Activated CD4-positive, alpha-beta T cell treated with anti-CD3 and anti-CD28 coated beads for 36 hours (primary cell): ENCODE results near the gene IQGAP3. TPM values are rescaled to one million over a fixed set of nuclear protein-coding genes. Genes with fewer than 3 reads are reported as not detected.
A peak's percentile ranks its signal among the peaks of the same experiment; 100 is the strongest.

Experiments
- ATAC-seq: fragments of 200-7000 bp; cut with Tn5 transposase; one replicate; pipeline ENCODE4 v1.10.0; 2021; ENCODE audit warnings: mild to moderate bottlenecking, moderate library complexity
- CTCF ChIA-PET: fragments of 350-600 bp; sonication (Branson Sonifier 250); formaldehyde crosslinking; loops from one replicate; lab custom pipeline; 2021; ENCODE audit warnings: antibody characterized with exemption; lab: Charles Lee
- POLR2A ChIA-PET: fragments of 350-600 bp; sonication (Branson Sonifier 250); formaldehyde crosslinking; loops from one replicate; lab custom pipeline; 2021; ENCODE audit warnings: antibody characterized with exemption, inconsistent platforms; lab: Charles Lee
- DNase-seq: peaks from one replicate; pipeline ENCODE4 v3.0.0-alpha.2; 2020
- H3K27ac Mint-ChIP-seq: one replicate; pipeline ENCODE4 v1.8.0; 2021; ENCODE audit warnings: mixed read lengths
- H3K27me3 Mint-ChIP-seq: one replicate; pipeline ENCODE4 v1.8.0; 2021; ENCODE audit warnings: mixed read lengths
- H3K36me3 Mint-ChIP-seq: one replicate; pipeline ENCODE4 v1.8.0; 2021; ENCODE audit warnings: low read depth, mixed read lengths
- H3K4me1 Mint-ChIP-seq: one replicate; pipeline ENCODE4 v1.8.0; 2021; ENCODE audit warnings: mixed read lengths
- H3K4me3 Mint-ChIP-seq: one replicate; pipeline ENCODE4 v1.8.0; 2021; ENCODE audit warnings: mild to moderate bottlenecking, moderate library complexity, mixed read lengths
- H3K9me3 Mint-ChIP-seq: one replicate; pipeline ENCODE4 v1.8.0; 2021; ENCODE audit warnings: low read depth, mixed read lengths
- intact Hi-C, 2 experiments: fragments of 100-400 bp; cut with DNase I in 1 of 2; cut with micrococcal nuclease in 1 of 2; formaldehyde crosslinking; loops; one replicate each; pipeline versions ENCODE4 v1.14.2 to v1.15.1; 2022 to 2024; cut with DNase I, micrococcal nuclease
- total RNA-seq, 2 experiments: library from RNA; stranded (reverse); gene quantifications; one replicate each; pipeline ENCODE4 v1.2.3, GENCODE V29; 2021

IQGAP3 gene
- total RNA-seq, 2 experiments from 2014 or later = 14.9 to 16.0 TPM

DNA sequence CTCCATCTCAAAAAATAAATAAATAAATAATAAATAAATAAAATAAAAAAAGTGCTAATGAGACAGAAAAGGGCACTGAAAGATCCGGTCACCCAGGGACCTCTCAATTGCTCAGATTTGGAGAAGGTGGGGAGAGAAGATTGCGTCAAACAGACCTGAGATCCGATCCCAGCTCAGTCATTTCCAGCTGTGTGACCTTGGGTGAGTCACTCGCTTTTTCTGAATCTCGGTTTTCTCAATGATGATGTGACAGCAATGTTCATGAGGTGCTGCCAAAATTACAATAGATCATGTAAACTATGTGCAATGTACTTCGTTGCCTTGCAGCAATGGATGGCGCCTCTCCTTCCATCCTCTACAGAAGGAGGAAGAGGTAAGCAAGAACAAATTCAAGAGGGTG is 60.7 kb downstream of the IQGAP3 start:
- ChIA-PET POLR2A (interaction anchor here (0.7 to 1.0 kb wide), 2 partner anchors 10 to 54 kb away, joined by 3 to 4 read pairs; no protein-coding TSS in a partner anchor), CTCF (interaction anchor here (0.6 to 2.0 kb wide), 6 partner anchors 10 to 234 kb away, joined by 3 to 8 read pairs (median 4); no protein-coding TSS in a partner anchor)
- peak overlapping the region; percentile 32 for H3K4me3 Mint-ChIP-seq
- peaks cover 35% of the 10 kb centered on the region for H3K4me1 Mint-ChIP-seq
- no peaks in the 10 kb centered on the region for H3K36me3 Mint-ChIP-seq
- H3K27me3 Mint-ChIP-seq = no peaks in the 10 kb centered on the region
- intact Hi-C loops = no loop called here
- ATAC-seq = peak; percentile 92
- peak overlapping the region; percentile 78 for H3K27ac Mint-ChIP-seq
- no peaks in the 10 kb centered on the region for H3K9me3 Mint-ChIP-seq
- peak; percentile 72 for DNase-seq

DNA sequence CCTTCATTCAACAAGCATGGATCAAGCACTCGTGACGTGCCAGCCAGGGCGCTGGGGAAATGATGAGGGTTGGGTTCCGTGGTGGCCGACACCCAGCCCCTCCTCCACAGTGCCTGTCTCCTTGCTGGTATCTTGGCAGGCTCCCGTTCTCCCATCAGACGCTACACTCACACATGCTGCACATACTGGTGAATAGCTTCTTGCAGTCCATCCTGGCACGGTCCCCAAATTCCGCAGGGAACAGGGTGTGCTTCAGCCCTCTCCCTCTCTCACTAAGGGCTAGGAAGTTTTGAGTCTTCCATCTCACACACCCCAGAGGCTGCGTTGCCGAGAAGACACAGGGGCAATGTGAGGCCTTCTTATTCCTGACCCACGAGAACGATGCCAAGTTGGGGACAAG is 61.7 kb downstream of the IQGAP3 start:
- intact Hi-C loops = no loop called here
- ChIA-PET CTCF (interaction anchor here (0.8 to 3.4 kb wide), 4 partner anchors 9 to 350 kb away, joined by 3 to 17 read pairs (median 6); no protein-coding TSS in a partner anchor), POLR2A (no interaction called here)
- DNase-seq = no peak
- no peaks in the 10 kb centered on the region for H3K27me3 Mint-ChIP-seq
- H3K27ac Mint-ChIP-seq = no peak overlapping the region
- no peak overlapping the region for H3K4me3 Mint-ChIP-seq
- H3K4me1 Mint-ChIP-seq = peaks cover 44% of the 10 kb centered on the region
- ATAC-seq = no peak
- no peaks in the 10 kb centered on the region for H3K36me3 Mint-ChIP-seq
- no peaks in the 10 kb centered on the region for H3K9me3 Mint-ChIP-seq

DNA sequence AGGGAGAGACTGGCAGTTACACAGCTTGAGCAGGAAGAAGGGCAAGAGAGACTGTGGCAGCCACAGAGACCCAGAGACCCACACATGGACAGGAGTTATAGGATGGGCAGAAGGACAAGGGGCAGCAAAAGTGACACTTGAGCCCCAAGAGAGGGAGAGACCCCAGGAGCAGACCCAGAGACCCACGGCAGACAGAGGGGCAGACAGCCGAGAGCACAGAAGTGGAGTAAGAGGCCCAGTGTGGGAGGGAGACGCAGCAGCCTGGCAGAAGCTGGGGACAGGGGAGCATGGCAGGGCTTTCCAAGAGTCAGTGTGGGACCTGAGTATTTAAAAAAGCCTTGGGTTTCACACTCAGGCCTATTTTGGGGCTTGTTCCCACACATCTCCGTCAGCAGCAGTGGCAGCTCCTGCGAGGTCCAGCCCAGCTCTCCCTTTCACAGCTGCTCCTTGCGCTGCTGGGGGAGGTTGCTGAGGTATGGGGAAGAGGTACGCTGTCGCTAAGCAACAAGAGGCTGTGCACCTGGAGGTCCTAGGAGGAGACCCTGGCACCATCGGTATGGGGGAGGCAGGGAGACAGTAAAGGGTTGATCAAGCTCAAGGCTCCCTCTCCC is 62.8 kb downstream of the IQGAP3 start:
- ChIA-PET CTCF (interaction anchor here (0.6 to 3.4 kb wide), 4 partner anchors 8 to 359 kb away, joined by 3 to 17 read pairs (median 6); no protein-coding TSS in a partner anchor), POLR2A (interaction anchor here (1.6 kb wide), 1 partner anchor 8 kb away, joined by 4 read pairs; the partner anchor contains the start of gene MEF2D)
- H3K4me3 Mint-ChIP-seq = no peak overlapping the region
- H3K27me3 Mint-ChIP-seq = no peaks in the 10 kb centered on the region
- H3K4me1 Mint-ChIP-seq = peaks cover 52% of the 10 kb centered on the region
- no peaks in the 10 kb centered on the region for H3K36me3 Mint-ChIP-seq
- DNase-seq (no peak), ATAC-seq (no peak)
- intact Hi-C loops = loop anchor here in 1 of 2 experiments (10.0 kb wide), 1 partner anchor 1505 kb away; the partner anchor contains the start of gene ZBTB7B
- H3K9me3 Mint-ChIP-seq = no peaks in the 10 kb centered on the region
- H3K27ac Mint-ChIP-seq = peak overlapping the region; percentile 44

DNA sequence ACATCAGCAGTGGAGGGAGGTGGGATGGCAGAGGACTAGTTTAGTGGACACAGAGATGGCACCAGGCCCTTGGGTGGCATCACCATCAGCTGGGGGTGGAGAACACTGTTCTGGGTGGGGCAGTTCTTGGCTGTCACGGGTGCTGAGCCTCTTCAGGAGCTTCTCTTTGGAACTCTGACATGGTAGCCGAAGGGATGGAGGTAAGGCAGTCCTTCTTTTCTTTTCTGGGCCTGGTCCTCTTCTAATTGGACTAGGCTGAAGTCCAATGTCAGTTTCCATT is 63.5 kb downstream of the IQGAP3 start:
- Mint-ChIP-seq H3K4me3 (no peak overlapping the region), H3K36me3 (no peaks in the 10 kb centered on the region), H3K9me3 (no peaks in the 10 kb centered on the region), H3K27ac (no peak overlapping the region), H3K27me3 (no peaks in the 10 kb centered on the region), H3K4me1 (peaks cover 59% of the 10 kb centered on the region)
- intact Hi-C loops = loop anchor here in 1 of 2 experiments (10.0 kb wide), 1 partner anchor 1504 kb away; the partner anchor contains the start of gene ZBTB7B
- DNase-seq = no peak
- ChIA-PET POLR2A (interaction anchor here (1.6 kb wide), 2 partner anchors 8 to 10 kb away, joined by 4 to 5 read pairs; partner anchors contain the start of gene MEF2D), CTCF (interaction anchor here (0.6 to 3.4 kb wide), 5 partner anchors 8 to 358 kb away, joined by 3 to 17 read pairs (median 3); no protein-coding TSS in a partner anchor)
- no peak for ATAC-seq

DNA sequence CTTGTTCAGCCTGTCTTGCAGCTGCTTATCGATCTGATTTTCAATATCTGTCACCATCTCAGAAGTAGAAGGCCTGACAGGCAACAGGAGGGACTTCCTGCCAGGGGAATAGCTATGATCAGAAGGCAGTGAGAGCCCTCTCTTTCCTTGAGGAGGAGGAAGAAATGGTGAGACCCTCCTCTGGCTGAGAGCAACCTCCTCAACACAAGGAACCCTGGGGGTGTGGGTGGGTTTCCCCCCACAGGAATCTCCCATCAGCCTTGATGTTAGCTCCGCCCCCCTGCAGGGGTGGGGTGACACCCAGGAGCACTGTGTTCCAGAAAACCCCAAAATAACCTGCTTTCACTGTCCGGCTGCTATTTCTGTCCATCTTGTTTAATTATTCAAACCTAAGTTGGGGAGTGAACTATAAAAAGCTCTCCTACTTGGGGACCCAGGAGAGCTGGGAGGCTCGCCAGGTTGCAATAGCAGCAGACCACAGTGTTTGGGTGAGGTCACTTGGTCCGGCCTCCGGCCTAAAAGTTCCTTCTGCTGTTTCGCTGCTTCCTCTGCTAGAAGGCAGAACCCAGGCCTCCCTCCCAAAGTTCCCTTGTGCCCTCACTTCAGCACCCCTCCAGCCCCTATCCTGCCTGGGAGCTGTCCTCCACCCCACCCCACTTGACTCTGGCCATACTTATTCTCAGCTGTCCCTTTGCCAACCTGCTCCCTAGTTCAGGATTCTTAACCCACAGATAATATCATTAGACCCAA is 64.0 kb downstream of the IQGAP3 start:
- peak overlapping the region; percentile 35 for H3K4me3 Mint-ChIP-seq
- no peaks in the 10 kb centered on the region for H3K9me3 Mint-ChIP-seq
- H3K36me3 Mint-ChIP-seq = no peaks in the 10 kb centered on the region
- H3K4me1 Mint-ChIP-seq = peaks cover 64% of the 10 kb centered on the region
- H3K27ac Mint-ChIP-seq = peak overlapping the region; percentile 34
- ChIA-PET CTCF (interaction anchor here (0.6 to 3.4 kb wide), 8 partner anchors 9 to 357 kb away, joined by 3 to 17 read pairs (median 3); no protein-coding TSS in a partner anchor), POLR2A (interaction anchor here (1.6 kb wide), 2 partner anchors 7 to 9 kb away, joined by 4 to 5 read pairs; partner anchors contain the start of gene MEF2D)
- ATAC-seq (no peak), DNase-seq (no peak)
- no peaks in the 10 kb centered on the region for H3K27me3 Mint-ChIP-seq
- intact Hi-C loops = loop anchor here in 1 of 2 experiments (10.0 kb wide), 1 partner anchor 1504 kb away; the partner anchor contains the start of gene ZBTB7B

DNA sequence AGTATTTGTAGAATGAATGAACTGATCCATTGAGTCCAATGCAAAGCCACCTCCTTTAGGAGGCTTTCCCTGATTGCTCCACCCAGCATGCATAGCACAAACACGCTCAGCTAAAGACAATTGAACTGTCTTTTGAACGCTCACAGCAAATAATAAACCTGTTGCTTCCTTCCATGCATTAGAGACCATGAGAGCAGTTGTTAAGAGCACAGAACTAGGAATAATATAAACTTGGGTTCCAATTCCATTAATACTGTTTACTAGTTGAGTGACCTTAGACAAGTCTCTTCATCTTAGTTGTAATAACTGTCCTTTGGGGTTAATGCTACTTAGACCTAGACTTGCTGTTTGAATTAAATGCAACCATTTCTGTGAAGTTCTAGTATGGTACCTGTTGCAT is 65.9 kb downstream of the IQGAP3 start:
- POLR2A ChIA-PET = no interaction called here
- Mint-ChIP-seq H3K36me3 (peaks cover 5% of the 10 kb centered on the region), H3K4me1 (peaks cover 73% of the 10 kb centered on the region), H3K9me3 (no peaks in the 10 kb centered on the region), H3K27me3 (no peaks in the 10 kb centered on the region), H3K4me3 (no peak overlapping the region), H3K27ac (peak overlapping the region; percentile 99)
- intact Hi-C loops = loop anchor here in 1 of 2 experiments (10.0 kb wide), 1 partner anchor 1502 kb away; the partner anchor contains the start of gene ZBTB7B
- DNase-seq (no peak), ATAC-seq (no peak)
- CTCF ChIA-PET = interaction anchor here (0.8 to 1.5 kb wide), 2 partner anchors 26 to 94 kb away, joined by 3 to 4 read pairs; no protein-coding TSS in a partner anchor

DNA sequence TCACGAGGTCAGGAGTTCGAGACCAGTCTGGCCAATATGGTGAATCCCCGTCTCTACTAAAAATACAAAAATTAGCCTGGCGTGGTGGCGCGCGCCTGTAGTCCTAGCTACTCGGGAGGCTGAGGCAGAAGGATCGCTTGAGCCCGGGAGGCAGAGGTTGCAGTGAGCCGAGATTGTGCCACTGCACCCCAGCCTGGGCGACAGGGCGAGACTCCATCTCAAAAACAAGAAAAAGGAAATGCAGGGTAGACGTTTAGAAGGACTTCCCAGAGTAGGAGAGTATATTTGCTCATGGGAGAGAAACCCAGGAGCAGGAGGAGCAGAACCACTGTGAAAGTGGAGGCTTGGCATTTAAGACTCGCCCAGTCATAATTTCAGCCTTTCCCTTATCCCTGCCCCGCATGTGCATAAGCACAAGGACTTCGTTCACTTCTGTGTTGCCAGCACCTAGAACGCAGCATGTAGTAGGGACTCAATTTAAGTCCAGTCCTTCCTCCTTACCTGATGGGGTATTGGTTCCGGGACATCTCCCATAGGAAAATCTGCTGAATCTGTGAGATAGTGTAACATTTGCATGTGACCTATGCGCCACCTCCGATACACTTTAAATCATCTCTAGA is 66.6 kb downstream of the IQGAP3 start:
- Mint-ChIP-seq H3K4me3 (peak overlapping the region; percentile 64), H3K27ac (peak overlapping the region; percentile 99), H3K9me3 (no peaks in the 10 kb centered on the region), H3K4me1 (peaks cover 67% of the 10 kb centered on the region), H3K36me3 (peaks cover 5% of the 10 kb centered on the region), H3K27me3 (no peaks in the 10 kb centered on the region)
- DNase-seq = no peak
- ATAC-seq = no peak
- intact Hi-C loops = loop anchor here (1.0 to 10.0 kb wide), 7 partner anchors 48 to 1501 kb away; partner anchors contain the start of genes IQGAP3 (in 1 of the 2), LMNA (in 1 of the 2), NAXE (in 1 of the 2) and PRCC (in 1 of the 2)
- ChIA-PET CTCF (interaction anchor here (0.9 to 1.3 kb wide), 4 partner anchors 17 to 223 kb away, joined by 3 to 4 read pairs (median 4); partner anchors contain the start of gene SMG5), POLR2A (interaction anchor here (1.2 kb wide), 2 partner anchors 26 to 95 kb away, joined by 4 read pairs; no protein-coding TSS in a partner anchor)

DNA sequence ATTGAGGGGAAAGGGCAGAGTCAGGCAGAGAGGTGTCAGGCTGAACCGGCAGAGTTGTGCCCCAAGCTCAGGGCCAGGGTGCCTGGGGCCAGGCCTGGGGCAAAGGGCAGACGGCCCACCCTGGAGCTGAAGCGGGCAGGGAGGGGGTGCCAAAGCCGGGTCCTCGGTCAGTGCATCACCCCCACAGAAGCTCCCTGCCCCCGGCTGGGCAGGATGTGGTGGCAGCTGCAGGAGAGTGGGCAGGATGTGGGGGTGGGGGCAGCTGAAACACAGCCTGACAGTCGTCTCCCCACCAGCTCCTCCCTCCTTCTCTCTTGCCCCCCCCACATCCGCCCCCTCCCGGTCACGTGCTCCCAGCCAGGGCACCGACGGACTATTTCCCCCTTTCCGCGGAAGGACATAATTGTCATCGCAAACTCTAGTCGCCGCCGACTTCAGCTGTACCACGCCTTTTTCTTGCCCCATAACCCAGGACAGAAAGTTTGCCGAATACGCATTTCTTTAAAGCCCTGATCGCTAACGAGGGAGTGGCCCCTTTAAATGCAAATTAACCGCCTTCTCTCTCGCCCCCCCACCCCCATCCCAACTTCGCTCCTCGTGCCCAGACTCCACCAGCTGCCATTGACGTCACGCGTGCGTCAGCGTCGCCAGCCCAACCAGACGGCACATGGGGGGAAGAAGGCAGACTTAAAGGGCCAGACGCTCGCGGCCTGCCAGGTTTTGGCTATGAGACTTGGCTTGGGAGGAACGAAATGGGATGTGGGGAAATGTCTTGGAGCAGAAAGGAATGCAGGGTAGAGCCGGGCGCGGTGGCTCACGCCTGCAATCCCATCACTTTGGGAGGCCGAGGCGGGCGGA is 67.3 kb downstream of the IQGAP3 start:
- CTCF ChIA-PET = interaction anchor here (0.6 to 4.6 kb wide), 8 partner anchors 16 to 419 kb away, joined by 3 to 45 read pairs (median 4); partner anchors contain the start of gene SMG5
- Mint-ChIP-seq H3K4me1 (peaks cover 67% of the 10 kb centered on the region), H3K36me3 (peaks cover 5% of the 10 kb centered on the region)

DNA sequence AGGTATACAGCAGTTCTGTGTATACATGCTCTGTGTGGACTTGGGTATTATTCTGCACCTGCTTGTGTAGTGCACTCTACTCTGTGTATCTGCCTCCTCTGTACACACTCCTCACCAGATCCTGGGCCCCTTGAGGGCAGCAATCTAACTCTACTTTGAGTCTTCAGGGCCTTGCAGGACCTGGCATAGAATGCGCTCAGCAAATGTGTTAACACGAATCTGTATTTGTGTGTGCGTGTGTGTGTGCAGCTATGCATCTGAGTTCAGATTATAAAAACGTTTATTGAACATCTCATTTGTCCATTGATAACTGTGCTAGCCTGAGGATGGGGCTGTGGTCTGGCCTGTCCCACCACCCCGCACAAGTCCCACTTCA is 67.9 kb downstream of the IQGAP3 start:
- no peaks in the 10 kb centered on the region for H3K27me3 Mint-ChIP-seq
- peaks cover 5% of the 10 kb centered on the region for H3K36me3 Mint-ChIP-seq
- intact Hi-C loops = loop anchor here (2.0 to 10.0 kb wide), 8 partner anchors 68 to 1500 kb away; partner anchors contain the start of genes ETV3 (in 1 of the 2), GPATCH4 (in 1 of the 2), IQGAP3 (in 1 of the 2) and ISG20L2 (in 1 of the 2)

More for the DNA sequence above, 67.3 kb downstream of the IQGAP3 start:
- intact Hi-C loops = loop anchor here (1.0 to 10.0 kb wide), 12 partner anchors 48 to 1500 kb away; partner anchors contain the start of genes ETV3 (in 1 of the 2), GPATCH4 (in 1 of the 2), IQGAP3 (in 1 of the 2) and ISG20L2 (in 1 of the 2)
- ATAC-seq (peak; percentile 42), DNase-seq (peak; percentile 99)
- H3K27me3 Mint-ChIP-seq = no peaks in the 10 kb centered on the region
- POLR2A ChIA-PET = interaction anchor here (0.6 to 1.4 kb wide), 6 partner anchors 8 to 447 kb away, joined by 3 to 6 read pairs (median 4); partner anchors contain the start of gene NAXE
- no peaks in the 10 kb centered on the region for H3K9me3 Mint-ChIP-seq
- peak overlapping the region; percentile 64 for H3K4me3 Mint-ChIP-seq
- H3K27ac Mint-ChIP-seq = peak overlapping the region; percentile 99

More for the DNA sequence above, 67.9 kb downstream of the IQGAP3 start:
- Mint-ChIP-seq H3K4me3 (peak overlapping the region; percentile 64), H3K9me3 (no peaks in the 10 kb centered on the region), H3K27ac (peak overlapping the region; percentile 99), H3K4me1 (peaks cover 66% of the 10 kb centered on the region)
- ATAC-seq (peak; percentile 24), DNase-seq (peak; percentile 69)
- CTCF ChIA-PET = interaction anchor here (0.6 to 4.6 kb wide), 9 partner anchors 15 to 419 kb away, joined by 3 to 63 read pairs (median 4); partner anchors contain the start of gene SMG5
- POLR2A ChIA-PET = interaction anchor here (0.6 to 1.4 kb wide), 5 partner anchors 25 to 446 kb away, joined by 3 to 6 read pairs (median 4); partner anchors contain the start of gene NAXE
